ENCODE data around the gene KITLG. TPM values are rescaled to one million over a fixed set of nuclear protein-coding genes. Genes with fewer than 3 reads are reported as not detected.

The KITLG gene
- total RNA-seq, 1 donor from 2014 or later = 77.5 TPM

GRCh38 chr12:88494520-88494919, 85.8 kb downstream of the KITLG start:
- DNase-seq (no peak), ATAC-seq (no peak)
- peaks cover 18% of the 10 kb centered on the region for H3K36me3 ChIP-seq
- intact Hi-C loops (cut with DNase I) = no loop called here
- TF ChIP-seq CTCF (IDR thresholded peaks at IDR 0.05) = no peak
- no peaks in the 10 kb centered on the region for H3K27me3 ChIP-seq (ENCODE audit: low read depth)
- no peak overlapping the region for H3K27ac ChIP-seq
- H3K4me1 ChIP-seq = no peaks in the 10 kb centered on the region
- H3K9me3 ChIP-seq = no peaks in the 10 kb centered on the region
- no peak overlapping the region for H3K4me3 ChIP-seq

GRCh38 chr12:88493636-88494035, 86.6 kb downstream of the KITLG start:
- no peak overlapping the region for H3K27ac ChIP-seq

DNA sequence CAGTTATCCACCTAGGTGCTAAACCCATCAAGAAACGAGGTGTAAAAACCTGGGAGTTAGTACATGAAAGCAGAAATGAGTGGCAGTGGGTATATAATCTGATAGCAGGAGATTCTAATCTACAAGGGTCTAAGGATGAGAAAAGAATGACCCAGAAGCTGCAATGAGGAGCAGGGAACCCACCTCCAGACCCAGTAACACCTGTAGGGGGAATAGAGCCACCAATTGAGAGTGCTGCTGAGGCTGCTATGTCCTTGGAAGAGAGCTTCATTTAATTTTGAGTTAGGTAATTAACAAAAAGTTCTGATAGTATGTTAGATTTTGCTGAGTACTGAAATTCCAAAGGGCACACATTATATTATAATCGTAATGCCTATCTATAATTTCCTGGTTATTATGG, 89.8 kb downstream of the KITLG start:
- no peak overlapping the region for H3K27ac ChIP-seq
- peaks cover 4% of the 10 kb centered on the region for H3K36me3 ChIP-seq
- intact Hi-C loops (cut with DNase I) = no loop called here

More at GRCh38 chr12:88493636-88494035, 86.6 kb downstream of the KITLG start:
- Histone ChIP-seq H3K36me3 (peaks cover 18% of the 10 kb centered on the region), H3K27me3 (ENCODE audit: low read depth) (no peaks in the 10 kb centered on the region), H3K4me1 (no peaks in the 10 kb centered on the region), H3K9me3 (no peaks in the 10 kb centered on the region), H3K4me3 (no peak overlapping the region)
- intact Hi-C loops (cut with DNase I) = no loop called here
- TF ChIP-seq CTCF (IDR thresholded peaks at IDR 0.05) = no peak
- ATAC-seq = no peak
- DNase-seq = no peak

DNA sequence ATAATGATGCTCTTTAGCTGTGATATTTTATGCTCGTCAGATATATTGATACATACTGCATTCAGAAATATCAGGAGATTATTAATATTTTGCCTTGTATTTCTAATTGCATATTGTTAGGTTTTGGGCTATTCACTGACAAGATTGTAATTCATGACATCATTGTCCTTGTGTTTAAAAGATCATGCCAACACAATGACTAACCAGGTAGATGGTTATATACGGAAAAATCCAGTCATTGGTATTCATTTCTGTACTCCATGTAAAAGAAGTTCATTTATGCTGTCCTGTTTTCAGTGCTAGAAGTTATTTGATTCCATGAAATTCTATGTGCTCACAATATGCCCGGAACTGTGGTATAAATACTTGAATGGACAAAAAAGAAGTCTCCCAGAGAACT, 107.5 kb downstream of the KITLG start:
- intact Hi-C loops (cut with DNase I) = no loop called here
- no peak for DNase-seq
- no peak for TF ChIP-seq CTCF (IDR thresholded peaks at IDR 0.05)
- no peak overlapping the region for H3K4me3 ChIP-seq
- H3K27ac ChIP-seq = no peak overlapping the region
- ATAC-seq = no peak
- H3K36me3 ChIP-seq = no peaks in the 10 kb centered on the region
- H3K4me1 ChIP-seq = no peaks in the 10 kb centered on the region
- no peaks in the 10 kb centered on the region for H3K9me3 ChIP-seq
- H3K27me3 ChIP-seq (ENCODE audit: low read depth) = no peaks in the 10 kb centered on the region

More for the DNA sequence above, 89.8 kb downstream of the KITLG start:
- Histone ChIP-seq H3K4me3 (no peak overlapping the region), H3K4me1 (no peaks in the 10 kb centered on the region), H3K27me3 (ENCODE audit: low read depth) (no peaks in the 10 kb centered on the region), H3K9me3 (no peaks in the 10 kb centered on the region)
- no peak for TF ChIP-seq CTCF (IDR thresholded peaks at IDR 0.05)
- ATAC-seq (no peak), DNase-seq (no peak)

GRCh38 chr12:88472248-88472647, 108.0 kb downstream of the KITLG start:
- H3K27ac ChIP-seq = no peak overlapping the region
- no peaks in the 10 kb centered on the region for H3K27me3 ChIP-seq (ENCODE audit: low read depth)
- H3K36me3 ChIP-seq = no peaks in the 10 kb centered on the region
- TF ChIP-seq CTCF (IDR thresholded peaks at IDR 0.05) = no peak
- H3K4me1 ChIP-seq = no peaks in the 10 kb centered on the region
- no peaks in the 10 kb centered on the region for H3K9me3 ChIP-seq
- DNase-seq (no peak), ATAC-seq (no peak)
- no peak overlapping the region for H3K4me3 ChIP-seq
- intact Hi-C loops (cut with DNase I) = no loop called here

Measured in lower lobe of right lung (tissue), 2 donors.